A673 (cell line): ENCODE results near the gene DDI2.

Experiments
- CTCF ChIP-seq: fragments of 300-800, 200-600 bp; sonication (generic); conservative IDR thresholded peaks from 2 replicates; pipeline ENCODE4 v1.5.1; 2017; ENCODE audit warnings: low read depth, mild to moderate bottlenecking, antibody characterized with exemption, low read length, moderate library complexity, mixed read lengths
- EZH2 ChIP-seq: fragments of 200-600 bp; sonication (generic); IDR thresholded peaks from 2 replicates; pipeline ENCODE4 v1.6.1; 2017; ENCODE audit warnings: borderline replicate concordance, low read depth, mild to moderate bottlenecking, mixed read lengths, antibody characterized with exemption, low read length; ENCODE audit not compliant: poor library complexity, severe bottlenecking

- TF ChIP-seq CTCF = no peak
- TF ChIP-seq EZH2 = no peak
Observed at GRCh38 chr1:15584489-15585363, 32.5 kb upstream of the DDI2 start, which contains the start of gene AGMAT.
